22Rv1 (cell line): ENCODE results near the gene MSANTD1.

Experiments used
- CTCF ChIP-seq: fragments of 450-650 bp; IDR thresholded peaks from 2 replicates; pipeline ENCODE4 v1.5.1; 2017; ENCODE audit warnings: mild to moderate bottlenecking
- ZFX ChIP-seq: fragments of 450-650 bp; IDR thresholded peaks from 2 replicates; pipeline ENCODE4 v1.6.1; 2017; ENCODE audit warnings: antibody characterized with exemption, borderline replicate concordance

DNA sequence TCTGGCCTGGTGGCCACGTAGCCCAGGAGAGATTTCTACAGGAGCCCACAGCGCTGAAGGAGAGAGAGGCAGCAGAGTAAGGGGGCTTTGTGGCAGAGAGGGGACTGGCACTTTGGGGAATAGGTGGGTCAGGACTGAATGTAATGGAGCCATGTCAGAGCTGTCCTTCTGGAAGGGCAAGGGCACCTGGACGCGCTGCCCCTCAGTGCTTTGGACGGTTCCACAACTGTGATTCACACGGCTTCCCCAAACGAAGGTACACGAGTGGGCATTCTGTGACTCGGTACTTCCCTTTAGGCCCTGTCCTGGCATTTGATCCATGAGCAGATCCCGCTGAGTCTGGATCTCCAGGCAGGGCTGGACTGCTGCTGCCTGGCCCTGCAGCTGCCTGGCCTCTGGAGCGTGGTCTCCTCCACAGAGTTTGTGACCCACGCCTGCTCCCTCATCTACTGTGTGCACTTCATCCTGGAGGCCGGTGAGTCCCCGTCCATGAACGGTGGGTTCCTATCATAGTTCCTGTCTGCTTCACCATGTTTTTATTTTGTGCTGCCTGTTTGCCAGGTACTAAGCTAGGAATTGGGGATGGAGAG lies 35.2 kb upstream of the MSANTD1 start:
- TF ChIP-seq CTCF: no peak
- no peak for TF ChIP-seq ZFX
